ENCODE data around the gene CDKAL1. TPM values are rescaled to one million over a fixed set of nuclear protein-coding genes. Genes with fewer than 3 reads are reported as not detected.
A peak's percentile ranks its signal among the peaks of the same experiment; 100 is the strongest.

The CDKAL1 gene
- total and polyA plus RNA-seq, 2 of the 13 experiments (the other 11 are each of a cell fraction or from before 2014, with no cell fraction given): 9.5 to 27.7 TPM

- Histone ChIP-seq H3K4me3 (replicated peaks in 1 of 3; ENCODE audit: insufficient read depth in 1 of 3, low read depth in 2 of 3, low read length in 3 of 3) (no peak overlapping the region), H3K36me3 (replicated peaks in 1 of 2; ENCODE audit: control insufficient read depth in 1 of 2, insufficient read depth in 2 of 2, low read length in 2 of 2) (no peaks in the 10 kb centered on the region), H2AFZ (ENCODE audit: low read length) (no peak overlapping the region), H3K27ac (ENCODE audit: extremely low read length, insufficient read depth, low read length) (no peak overlapping the region), H3K9ac (ENCODE audit: insufficient read depth, low read depth, low read length) (no peak overlapping the region), H4K20me1 (ENCODE audit: insufficient read depth, low read length) (no peaks in the 10 kb centered on the region), H3K79me2 (ENCODE audit: insufficient read depth, low read length) (no peaks in the 10 kb centered on the region), H3K9me3 (ENCODE audit: low read length) (no peaks in the 10 kb centered on the region), H3K4me2 (ENCODE audit: low read depth, low read length) (no peak overlapping the region), H3K4me1 (ENCODE audit: insufficient read depth, low read length) (peaks cover 37% of the 10 kb centered on the region), H3K27me3 (ENCODE audit: control insufficient read depth in 1 of 2, insufficient read depth in 2 of 2, low read length in 2 of 2) (no peaks in the 10 kb centered on the region)
- intact Hi-C loops (cut with micrococcal nuclease; ENCODE audit: unreplicated experiment) (no loop called here), in situ Hi-C loops (cut with HindIII; ENCODE audit: extremely low pct_ligation_motif_present, low pct_unique_long_range_greater_than_20kb) (no loop called here)
- ATAC-seq: no peak
- 97% methylated on average over 5 of the region's 5 CpGs for whole genome bisulfite sequencing (ENCODE audit: low lambda C conversion rate)
- no TSS peak for BruUV-seq (replicated peaks)
- DNase-seq (ENCODE audit: low spot score): no peak
- FAIRE-seq: no peak
- ChIA-PET CTCF (ENCODE audit: low intra/inter-chr PET ratio, low total read pairs) (no interaction called here), POLR2A (interaction anchor here (1.0 kb wide), 1 partner anchor 484 kb away, joined by 3 read pairs; no protein-coding TSS in a partner anchor)
- peak; percentile 86 for TF ChIP-seq ZNF121 (CRISPR knock-in tag; IDR thresholded peaks at IDR 0.05)
- peak; percentile 22 for TF ChIP-seq ZNF18 (CRISPR knock-in tag; IDR thresholded peaks at IDR 0.05; ENCODE audit: insufficient replicate concordance)
- no peak for TF ChIP-seq REL (CRISPR knock-in tag; conservative IDR thresholded peaks at IDR 0.05)
- TF ChIP-seq AKNA (CRISPR knock-in tag; IDR thresholded peaks at IDR 0.05; ENCODE audit: borderline replicate concordance): no peak
- no peak for TF ChIP-seq CBX5 (CRISPR knock-in tag; IDR thresholded peaks at IDR 0.05; ENCODE audit: borderline replicate concordance)
- no peak for TF ChIP-seq ZXDC (CRISPR knock-in tag; IDR thresholded peaks at IDR 0.05)
- no peak for TF ChIP-seq ZNF329 (CRISPR knock-in tag; IDR thresholded peaks at IDR 0.05; ENCODE audit: low read depth)
- no peak for TF ChIP-seq GRHL1 (CRISPR knock-in tag; conservative IDR thresholded peaks at IDR 0.05)
Measured at GRCh38 chr6:21110684-21111083, 576.4 kb downstream of the CDKAL1 start.
